ENCODE data around the gene SPACA7.

The SPACA7 gene

GRCh38 chr13:112465251-112466131 lies 89.3 kb downstream of the SPACA7 start:
- no peak for DNase-seq (ENCODE audit: low spot score)

GRCh38 chr13:112466132-112467058 lies 90.2 kb downstream of the SPACA7 start:
- no peak for DNase-seq (ENCODE audit: low spot score)

- DNase-seq (ENCODE audit: low spot score), result no peak
These were observed 91.1 kb downstream of the SPACA7 start for GRCh38 chr13:112467236-112467635.

GRCh38 chr13:112468069-112468468 lies 91.9 kb downstream of the SPACA7 start:
- DNase-seq (ENCODE audit: low spot score), result no peak

GRCh38 chr13:112469071-112469745 lies 93.1 kb downstream of the SPACA7 start:
- DNase-seq (ENCODE audit: low spot score), result no peak

- DNase-seq (ENCODE audit: low spot score), result no peak
These were observed 97.7 kb downstream of the SPACA7 start for GRCh38 chr13:112473818-112474217.

- DNase-seq (ENCODE audit: low spot score), result no peak
These were observed 98.7 kb downstream of the SPACA7 start for GRCh38 chr13:112474869-112475268.

- DNase-seq (ENCODE audit: low spot score), result no peak
These were observed 99.7 kb downstream of the SPACA7 start for GRCh38 chr13:112475889-112476288.

- DNase-seq (ENCODE audit: low spot score), result no peak
These were observed 101.0 kb downstream of the SPACA7 start for GRCh38 chr13:112477070-112477619.

GRCh38 chr13:112479389-112479788 lies 103.2 kb downstream of the SPACA7 start:
- DNase-seq (ENCODE audit: low spot score), result no peak

GRCh38 chr13:112481458-112481857 lies 105.3 kb downstream of the SPACA7 start:
- no peak for DNase-seq (ENCODE audit: low spot score)

- no peak for DNase-seq (ENCODE audit: low spot score)
These were observed 107.1 kb downstream of the SPACA7 start for GRCh38 chr13:112483299-112483698.
